HG02884 (cell line): ENCODE measurements around the gene SMC5.
"Not testable (repeated sequence)": the region's sequence is repeated elsewhere in the genome, so short reads cannot be mapped to it uniquely, and the experiment has no call there.

ENCODE experiments used
- ATAC-seq: cut with Tn5 transposase; IDR thresholded peaks from one replicate; pipeline ENCODE4 v1.9.1; 2021; ENCODE audit warnings: mild to moderate bottlenecking, moderate library complexity; ENCODE audit not compliant: unreplicated experiment

The SMC5 gene

GRCh38 chr9:70258692-70259511 lies at the start of gene SMC5:
SMC5 (plus strand) TSS chr9:70258978; CDS start chr9:70259079, 101 bp downstream.
- peak; percentile 75 for ATAC-seq

GRCh38 chr9:70217029-70217428 lies 41.7 kb upstream of the SMC5 start:
- ATAC-seq = no peak

- no peak for ATAC-seq
These were observed 40.0 kb upstream of the SMC5 start for GRCh38 chr9:70218767-70219166.

GRCh38 chr9:70220216-70220615 lies 38.6 kb upstream of the SMC5 start:
- ATAC-seq = no peak

DNA sequence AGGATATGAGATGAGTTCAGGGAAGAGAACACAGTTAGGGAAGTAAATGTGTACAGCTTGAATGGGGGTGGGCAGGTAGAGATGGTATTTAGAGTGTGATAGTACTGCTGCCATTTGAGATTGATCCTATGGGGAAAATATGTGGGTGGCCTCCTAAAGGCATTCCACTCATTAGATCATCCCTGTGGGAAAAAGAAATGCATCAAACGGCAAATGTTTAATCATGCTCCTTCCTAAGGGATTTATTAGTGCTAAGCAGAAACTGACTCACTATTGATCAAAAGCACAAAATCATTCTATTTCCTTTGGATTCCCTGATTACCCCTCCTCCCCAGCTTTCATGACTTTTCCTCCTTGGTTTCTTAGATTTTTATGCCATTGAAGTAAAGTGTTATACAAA lies 36.4 kb upstream of the SMC5 start:
- ATAC-seq = no peak

- no peak for ATAC-seq
These were observed 30.7 kb upstream of the SMC5 start for GRCh38 chr9:70228118-70228517.

GRCh38 chr9:70228611-70229010 lies 30.2 kb upstream of the SMC5 start:
- ATAC-seq = no peak

DNA sequence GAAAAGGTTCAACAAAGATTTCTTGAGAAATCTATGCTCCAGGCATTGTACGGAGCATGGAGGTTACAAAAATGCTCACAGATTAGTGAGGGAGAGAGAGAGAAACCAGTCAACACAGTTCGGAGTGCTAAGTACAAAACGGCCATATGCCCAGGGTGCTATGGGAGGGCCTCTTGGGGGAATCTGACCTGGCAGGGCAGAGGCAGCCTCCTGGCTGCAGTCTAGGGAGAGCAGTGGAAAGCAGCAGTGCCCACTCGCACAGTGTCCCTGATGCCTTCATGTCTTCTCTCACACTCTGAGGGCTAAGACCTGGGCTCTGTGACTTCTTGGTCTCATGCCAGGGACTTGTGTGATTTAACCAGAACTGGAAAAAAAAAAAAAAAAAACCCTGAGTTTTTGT lies 29.8 kb upstream of the SMC5 start:
- no peak for ATAC-seq

GRCh38 chr9:70229579-70229978 lies 29.2 kb upstream of the SMC5 start:
- no peak for ATAC-seq

GRCh38 chr9:70232476-70232875 lies 26.3 kb upstream of the SMC5 start:
- ATAC-seq = no peak

GRCh38 chr9:70234208-70234607 lies 24.6 kb upstream of the SMC5 start:
- ATAC-seq = not testable (repeated sequence)

- ATAC-seq = not testable (repeated sequence)
These were observed 12.8 kb upstream of the SMC5 start for GRCh38 chr9:70245952-70246351.

DNA sequence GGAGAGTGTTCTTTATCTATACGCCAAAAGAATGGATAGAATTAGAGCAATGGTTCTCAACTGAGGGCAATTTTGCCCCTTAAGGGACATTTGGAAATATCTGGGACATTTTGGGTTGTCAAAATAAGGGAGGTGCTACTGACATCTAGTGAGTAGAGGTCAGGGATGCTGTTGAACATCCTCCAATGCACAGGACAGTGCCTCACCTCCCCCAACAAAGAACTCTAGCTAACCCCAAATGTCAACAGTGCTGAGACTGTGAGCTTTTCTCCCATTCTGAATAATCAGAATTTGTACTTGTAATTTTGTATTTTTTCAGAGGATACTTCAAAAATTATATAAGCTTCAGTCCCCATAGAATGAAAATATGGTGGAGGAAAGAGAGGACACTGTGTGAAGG lies 8.6 kb upstream of the SMC5 start:
- no peak for ATAC-seq

DNA sequence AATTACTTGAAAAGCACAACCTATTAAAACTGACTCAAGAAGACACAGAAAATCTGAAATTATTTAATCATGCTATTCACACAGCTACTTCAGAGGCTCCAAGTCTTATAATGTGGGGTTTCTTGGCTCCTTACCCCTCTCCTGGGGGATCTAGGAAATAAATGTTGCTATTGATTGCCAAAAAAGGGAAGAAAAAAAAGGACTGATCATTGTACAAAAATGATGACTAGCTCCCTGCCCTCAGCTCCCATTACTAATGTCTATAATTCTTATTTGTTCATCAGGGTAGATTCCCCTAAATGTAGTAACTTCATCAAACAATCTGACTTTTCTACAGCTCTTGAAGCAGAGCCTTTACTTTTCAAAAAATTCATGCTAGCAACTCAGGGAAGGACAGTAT lies 3.3 kb upstream of the SMC5 start:
- ATAC-seq = no peak

- ATAC-seq = no peak
These were observed 2.6 kb upstream of the SMC5 start for GRCh38 chr9:70256123-70256551.

DNA sequence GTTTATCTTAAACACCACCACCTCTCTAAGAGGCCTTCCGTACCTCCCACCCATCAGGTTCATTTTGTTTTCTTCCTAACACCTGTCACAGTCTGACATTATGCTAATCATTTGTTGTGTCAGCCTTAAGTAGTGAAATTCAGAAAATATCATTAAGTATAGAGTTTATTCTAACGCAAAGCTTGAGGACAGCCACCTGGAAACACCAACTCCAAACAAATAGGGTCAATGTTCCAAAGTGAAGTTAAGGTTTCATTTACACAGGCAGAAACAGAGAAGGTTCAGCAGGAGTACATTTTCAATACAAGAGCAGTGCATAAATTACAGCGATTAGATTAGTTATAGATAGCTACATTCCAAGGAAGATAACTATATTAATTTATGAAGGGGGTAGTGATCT lies 1.3 kb upstream of the SMC5 start:
- no peak for ATAC-seq

DNA sequence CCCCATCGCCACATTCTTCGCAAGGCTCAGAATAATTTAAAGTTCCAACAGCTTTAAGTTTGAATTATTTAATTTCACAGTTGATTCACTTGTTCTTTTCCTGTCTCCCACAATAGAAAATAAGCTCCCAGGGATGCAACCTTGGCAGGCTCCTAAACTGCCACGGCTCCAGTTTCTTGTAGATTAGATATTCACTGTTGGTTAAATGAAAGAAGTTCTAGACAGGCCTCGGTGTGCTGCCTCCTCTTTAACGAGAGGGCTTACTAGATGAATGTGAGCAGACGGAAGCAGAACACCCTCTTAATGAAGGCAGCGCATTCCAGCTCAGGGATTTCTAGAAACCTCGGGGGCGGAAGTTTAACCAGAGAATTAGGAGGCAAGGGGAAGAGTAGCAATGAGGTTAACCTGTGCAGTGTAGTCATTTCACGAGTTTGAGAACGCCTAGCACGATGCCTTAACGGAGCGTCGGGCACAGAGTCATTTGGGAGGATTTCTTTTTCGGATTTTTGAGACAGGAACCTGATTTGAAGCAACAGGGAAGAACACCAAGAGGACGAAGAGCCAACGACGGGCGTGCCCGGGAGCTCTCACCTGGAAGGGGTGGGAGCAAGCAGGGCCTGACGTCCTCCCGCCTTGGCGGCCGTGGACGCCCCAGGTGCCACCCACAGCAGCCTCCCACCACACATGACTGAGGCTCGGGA lies 637 bp upstream of the SMC5 start:
- ATAC-seq = peak; percentile 42

GRCh38 chr9:70259512-70259802 lies 679 bp downstream of the SMC5 start:
- ATAC-seq = no peak

GRCh38 chr9:70260007-70260443 lies 1.2 kb downstream of the SMC5 start:
- no peak for ATAC-seq

DNA sequence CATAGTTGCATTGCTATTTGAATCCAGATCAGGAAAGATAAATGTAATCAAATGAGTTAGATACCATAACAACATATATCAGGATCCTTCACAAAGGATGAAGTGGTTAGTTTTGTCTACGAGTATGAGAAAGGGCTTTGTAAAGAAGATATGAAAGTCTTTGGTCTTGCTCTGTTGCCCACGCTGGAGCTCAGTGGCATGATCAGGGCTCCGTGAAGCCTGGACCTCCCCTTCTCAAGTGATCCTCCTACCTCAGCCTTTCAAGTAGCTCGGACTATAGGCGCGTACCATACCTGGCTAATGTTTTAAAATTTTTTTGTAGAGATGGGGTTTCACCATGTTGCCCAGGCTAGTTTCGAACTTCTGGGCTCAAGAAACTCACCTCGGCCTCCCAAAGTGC lies 1.8 kb downstream of the SMC5 start:
- ATAC-seq = no peak

DNA sequence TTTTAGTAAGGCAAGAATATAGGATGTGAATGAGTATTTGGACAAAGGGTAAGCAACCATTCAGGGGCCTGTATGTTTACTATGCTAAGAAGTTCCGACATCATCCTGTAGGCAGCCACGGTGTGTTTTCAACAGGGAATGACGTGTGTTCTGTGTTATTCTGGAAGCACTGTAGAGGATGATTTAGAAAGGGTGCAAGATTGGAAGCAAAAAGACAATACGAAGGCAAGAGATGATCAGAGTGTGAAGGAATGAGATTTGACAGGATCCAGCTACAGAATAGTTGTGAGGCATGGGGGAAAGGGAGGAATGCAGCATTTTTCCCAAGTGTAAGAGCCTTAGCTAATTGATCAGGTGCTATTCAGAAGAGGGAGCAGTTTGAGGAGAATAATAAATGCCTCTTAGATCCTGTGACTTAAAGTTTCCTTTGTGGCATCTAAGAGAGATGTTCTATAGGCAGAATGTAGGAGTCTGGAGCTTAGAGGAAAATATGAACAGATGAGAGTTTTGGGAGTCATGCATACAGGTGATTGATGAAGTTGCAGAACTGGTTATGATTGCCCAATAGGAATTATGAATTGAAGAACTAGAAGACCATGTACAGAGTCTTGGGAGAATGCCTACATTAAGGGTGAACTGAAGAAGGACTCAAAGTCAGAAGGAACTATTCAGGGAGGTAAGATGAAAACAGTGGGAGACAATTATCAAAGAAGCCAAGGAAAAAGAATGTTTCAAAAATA lies 2.5 kb downstream of the SMC5 start:
- no peak for ATAC-seq

DNA sequence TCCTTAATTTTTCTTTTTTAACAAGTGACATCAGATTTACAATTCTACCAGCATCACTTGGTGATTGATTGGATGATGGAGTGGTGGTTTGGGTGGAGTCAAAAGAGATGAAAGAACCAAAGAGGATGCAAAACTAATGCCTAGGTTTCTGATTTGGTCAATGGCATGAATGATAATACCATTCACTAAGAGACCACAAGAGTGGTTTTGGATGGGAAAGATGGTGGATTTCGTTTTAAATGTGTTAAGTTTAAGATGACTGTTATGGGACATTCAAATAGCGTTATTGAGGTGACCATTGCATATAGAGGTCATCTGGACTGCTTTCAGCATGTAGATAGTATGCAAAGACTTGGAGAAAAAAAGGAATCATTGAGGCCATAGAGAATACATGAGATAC lies 3.6 kb downstream of the SMC5 start:
- ATAC-seq = no peak
